HCEC 1CT (cell line): Measurements from ENCODE around the gene HDHD3.

ENCODE experiments used
- DNase-seq: peaks from one replicate; pipeline ENCODE4 v3.0.0-alpha.2; 2017

Gene HDHD3

GRCh38 chr9:113361304-113362018 is 15.3 kb downstream of the HDHD3 start:
- peak; percentile 64 for DNase-seq

- no peak for DNase-seq
Measured at GRCh38 chr9:113360242-113360842, 16.4 kb downstream of the HDHD3 start.

- DNase-seq: no peak
Measured at GRCh38 chr9:113359385-113359784, 17.4 kb downstream of the HDHD3 start.

GRCh38 chr9:113356686-113357292 is 20.0 kb downstream of the HDHD3 start:
- no peak for DNase-seq

GRCh38 chr9:113355040-113355596 is 21.7 kb downstream of the HDHD3 start:
- DNase-seq: peak; percentile 34

- no peak for DNase-seq
Measured at GRCh38 chr9:113352411-113352810, 24.4 kb downstream of the HDHD3 start.

GRCh38 chr9:113352006-113352405 is 24.8 kb downstream of the HDHD3 start:
- no peak for DNase-seq

GRCh38 chr9:113350937-113351336 is 25.8 kb downstream of the HDHD3 start:
- DNase-seq: no peak

- DNase-seq: no peak
Measured at GRCh38 chr9:113350107-113350661, 26.6 kb downstream of the HDHD3 start.

GRCh38 chr9:113349445-113350094 is 27.2 kb downstream of the HDHD3 start, which contains the start of gene BSPRY:
Gene BSPRY (plus strand): TSS chr9:113349541. CDS start chr9:113349580, 39 bp downstream.
- DNase-seq: no peak

- no peak for DNase-seq
Measured at GRCh38 chr9:113349066-113349444, 27.7 kb downstream of the HDHD3 start.

GRCh38 chr9:113348437-113348836 is 28.3 kb downstream of the HDHD3 start:
- DNase-seq: no peak

GRCh38 chr9:113345671-113346070 is 31.1 kb downstream of the HDHD3 start:
- DNase-seq: no peak

GRCh38 chr9:113345190-113345589 is 31.6 kb downstream of the HDHD3 start:
- DNase-seq: no peak

- DNase-seq: no peak
Measured at GRCh38 chr9:113343732-113344231, 33.0 kb downstream of the HDHD3 start.

- no peak for DNase-seq
Measured at GRCh38 chr9:113341712-113342410, 34.9 kb downstream of the HDHD3 start.

GRCh38 chr9:113340011-113340699 is 36.6 kb downstream of the HDHD3 start, which contains the start of gene WDR31:
Gene WDR31 (minus strand): TSS chr9:113340275. CDS start chr9:113332022, 8,253 bp downstream.
- peak; percentile 84 for DNase-seq

GRCh38 chr9:113337714-113338113 is 39.1 kb downstream of the HDHD3 start:
- no peak for DNase-seq

- no peak for DNase-seq
Measured at GRCh38 chr9:113331780-113332179, 45.0 kb downstream of the HDHD3 start.

- DNase-seq: no peak
Measured at GRCh38 chr9:113328045-113328782, 48.6 kb downstream of the HDHD3 start.

- no peak for DNase-seq
Measured at GRCh38 chr9:113326230-113326629, 50.6 kb downstream of the HDHD3 start.
